SIG-M5 treated with dmso at 0.1 percent for 504 hours (cell line): Measurements from ENCODE around the gene CAPN9.
"Not testable (repeated sequence)": the region's sequence is repeated elsewhere in the genome, so short reads cannot be mapped to it uniquely, and the experiment has no call there.

Experiments used
- DNase-seq: peaks from one replicate; lab custom pipeline; 2025; ENCODE audit not compliant: unreplicated experiment; lab: John Stamatoyannopoulos, UW

Gene CAPN9

DNA sequence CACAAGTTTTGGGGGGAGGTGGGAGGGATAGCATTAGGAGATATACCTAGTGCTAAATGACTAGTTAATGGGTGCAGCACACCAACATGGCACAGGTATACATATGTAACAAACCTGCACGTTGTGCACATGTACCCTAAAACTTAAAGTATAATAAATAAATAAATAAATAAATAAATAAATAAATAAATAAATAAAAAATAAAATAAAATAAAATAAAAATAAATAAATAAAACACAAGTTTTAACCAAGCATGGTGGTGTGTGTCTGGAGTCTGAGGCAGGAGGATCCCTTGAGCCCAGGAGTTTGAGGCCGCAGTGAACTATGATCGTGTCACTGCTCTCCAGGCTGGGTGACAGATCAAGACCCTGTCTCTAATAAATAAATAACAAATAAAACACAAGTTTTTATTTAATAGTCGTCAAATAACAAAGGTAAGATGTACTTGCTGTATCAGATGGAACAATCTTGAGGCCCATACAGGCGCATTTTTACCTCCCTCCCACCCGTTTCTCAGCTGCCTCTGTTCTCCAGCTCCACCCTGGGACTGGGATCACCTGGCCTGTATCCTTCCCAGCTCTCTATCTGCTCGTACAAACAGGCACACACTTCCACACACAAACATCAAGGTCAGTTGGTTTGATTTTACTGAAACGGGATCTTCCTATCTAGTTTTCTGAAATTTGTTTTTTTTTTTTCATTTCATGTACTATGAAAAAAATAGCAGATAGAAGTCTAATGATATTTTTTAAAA is 20.8 kb downstream of the CAPN9 start:
- not testable (repeated sequence) for DNase-seq

DNA sequence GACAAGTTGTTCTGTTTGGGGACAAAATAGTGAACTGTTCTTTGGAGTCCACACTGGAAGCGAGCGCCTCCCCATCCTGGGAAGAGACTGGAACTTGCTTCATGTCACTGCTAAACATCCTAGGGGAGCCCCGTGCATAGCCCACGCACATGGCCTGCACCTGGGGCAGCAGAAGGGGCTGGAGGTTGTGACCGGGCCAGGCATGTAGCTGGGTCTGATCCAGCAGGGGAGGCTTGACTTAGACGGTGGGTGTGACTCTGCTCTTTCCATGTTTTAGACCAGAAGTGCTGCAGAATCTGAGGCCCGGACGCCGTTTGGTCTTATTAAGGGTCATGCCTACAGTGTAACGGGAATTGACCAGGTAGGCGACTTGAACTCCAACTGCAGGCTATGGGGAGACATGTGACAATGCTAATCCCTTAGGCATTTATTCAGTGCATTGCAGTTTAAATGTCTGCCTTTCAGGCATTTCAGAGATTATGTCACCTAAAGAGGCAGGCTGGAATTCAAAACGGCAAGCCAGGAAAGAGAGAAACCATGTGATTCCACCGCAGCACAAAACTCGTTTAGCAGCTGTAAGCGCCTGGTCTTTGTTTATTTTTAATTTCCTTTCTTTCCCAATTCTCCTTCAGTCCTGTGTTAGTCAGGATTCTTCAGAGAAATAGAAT is 21.8 kb downstream of the CAPN9 start:
- peak; percentile 35 for DNase-seq

DNA sequence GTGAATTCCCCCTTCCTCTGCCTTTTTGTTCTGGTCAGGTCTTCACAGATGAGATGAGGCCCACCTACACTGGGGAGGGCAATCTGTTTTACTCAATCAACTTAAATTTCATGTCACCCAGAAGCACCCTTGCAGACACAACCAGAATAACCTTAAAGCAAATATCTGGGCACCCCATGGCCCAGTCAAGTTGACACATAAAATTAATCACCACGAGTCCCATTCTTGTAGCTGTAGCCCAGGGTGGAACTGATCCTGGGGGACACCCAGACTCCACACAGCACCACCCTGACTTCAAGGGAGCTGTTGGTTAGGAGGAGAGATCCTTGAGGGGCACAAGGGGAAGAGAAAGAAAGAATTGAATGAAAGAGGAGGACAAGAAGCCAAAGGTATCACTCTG is 23.1 kb downstream of the CAPN9 start:
- no peak for DNase-seq

DNA sequence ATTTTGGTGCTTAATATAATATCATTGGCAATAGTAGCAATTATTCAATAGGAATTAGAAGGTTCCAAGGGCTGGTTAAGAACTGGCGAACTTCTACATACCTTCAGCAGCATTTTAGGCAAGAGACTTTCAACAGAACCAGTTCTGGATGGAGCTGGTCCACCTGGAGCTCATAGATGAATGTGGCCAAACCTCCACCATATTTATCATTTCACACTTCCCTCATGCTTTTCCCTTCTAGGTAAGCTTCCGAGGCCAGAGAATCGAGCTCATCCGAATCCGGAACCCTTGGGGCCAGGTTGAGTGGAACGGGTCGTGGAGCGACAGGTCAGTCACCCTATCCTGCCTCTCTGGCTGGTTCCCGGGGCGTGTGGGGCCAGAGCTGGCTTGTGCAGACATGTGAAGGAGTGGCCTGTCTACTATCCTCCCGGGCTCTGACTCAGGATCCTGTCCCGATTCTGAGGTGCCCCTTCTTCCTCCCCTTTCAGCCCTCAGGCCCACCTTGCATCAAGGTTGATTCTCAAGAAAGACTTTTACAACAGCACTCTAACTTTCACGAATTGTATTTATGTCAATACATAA is 24.7 kb downstream of the CAPN9 start:
- DNase-seq, result no peak

DNA sequence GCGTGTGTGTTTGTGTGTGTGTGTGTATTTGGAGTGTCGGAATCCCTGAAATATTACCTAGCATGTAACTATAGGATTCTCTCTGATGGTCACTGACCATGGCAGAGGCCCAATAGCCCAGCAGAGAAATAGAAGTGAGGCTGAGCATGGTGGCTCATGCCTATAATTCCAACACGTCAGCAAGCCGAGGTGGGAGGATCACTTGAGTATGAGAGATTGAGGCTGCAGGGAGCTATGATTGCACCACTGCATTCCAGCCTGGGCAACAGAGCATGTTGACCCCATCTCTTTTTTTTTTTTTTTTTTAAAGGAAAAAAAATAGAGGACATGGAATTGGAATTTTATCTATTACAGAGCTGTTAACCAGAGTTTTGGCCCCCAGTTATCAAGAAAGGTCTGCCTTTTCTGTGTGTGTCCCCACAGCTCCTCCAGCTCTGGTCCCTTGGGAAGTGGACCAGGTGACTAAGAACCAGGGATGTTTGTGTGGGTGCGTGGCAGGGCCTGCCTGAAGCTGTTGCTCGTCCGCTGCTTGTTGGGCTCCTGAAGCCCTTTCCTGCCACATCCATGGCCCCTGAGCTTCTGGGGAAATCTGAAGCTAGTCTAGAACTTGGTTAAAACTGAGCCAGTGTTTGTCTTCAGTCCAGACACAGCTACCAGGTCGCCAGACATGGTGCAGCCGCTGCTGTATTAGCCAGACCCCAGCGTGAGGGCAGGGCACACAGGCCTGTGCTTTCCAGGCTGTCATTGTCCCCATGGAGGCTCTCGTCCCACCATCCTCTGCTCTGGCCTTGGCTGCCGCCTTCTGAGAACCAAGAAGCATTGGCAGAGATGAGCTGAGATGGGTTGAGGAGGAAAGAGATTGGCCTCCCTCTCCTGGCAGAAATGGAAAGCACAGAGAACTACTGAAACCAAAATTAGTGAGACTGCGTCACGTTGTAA is 25.5 kb downstream of the CAPN9 start:
- peak; percentile 50 for DNase-seq

DNA sequence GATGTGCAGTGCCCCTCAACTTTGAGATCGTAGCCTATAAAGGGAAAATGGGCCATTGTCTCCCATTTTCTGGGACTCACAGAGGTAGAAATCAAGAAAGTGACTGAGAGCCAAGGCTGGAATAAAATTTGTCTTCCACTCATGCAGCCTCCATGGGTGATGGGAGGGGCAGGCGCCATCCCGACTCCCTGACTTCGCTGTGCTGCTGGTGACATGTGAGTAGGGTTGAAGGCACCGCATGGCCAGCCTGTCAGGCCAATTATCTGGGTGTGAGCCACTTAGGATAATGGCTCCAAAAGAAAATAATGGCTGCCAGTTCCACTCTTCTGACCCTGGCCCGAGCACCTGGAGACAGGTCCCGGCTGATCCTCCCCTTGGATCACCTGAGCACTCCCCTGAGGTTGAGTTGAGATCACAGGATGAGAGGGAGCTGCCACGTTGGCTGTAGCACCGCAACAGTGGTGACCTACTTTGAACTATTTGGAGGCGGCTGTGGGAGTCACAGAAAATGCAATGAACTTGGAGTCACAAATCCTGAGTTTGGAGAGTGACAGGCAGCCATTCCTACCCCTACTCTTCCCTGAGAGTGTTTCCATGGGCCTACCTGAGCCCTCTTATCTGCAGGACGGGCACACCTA is 26.3 kb downstream of the CAPN9 start:
- no peak for DNase-seq

DNA sequence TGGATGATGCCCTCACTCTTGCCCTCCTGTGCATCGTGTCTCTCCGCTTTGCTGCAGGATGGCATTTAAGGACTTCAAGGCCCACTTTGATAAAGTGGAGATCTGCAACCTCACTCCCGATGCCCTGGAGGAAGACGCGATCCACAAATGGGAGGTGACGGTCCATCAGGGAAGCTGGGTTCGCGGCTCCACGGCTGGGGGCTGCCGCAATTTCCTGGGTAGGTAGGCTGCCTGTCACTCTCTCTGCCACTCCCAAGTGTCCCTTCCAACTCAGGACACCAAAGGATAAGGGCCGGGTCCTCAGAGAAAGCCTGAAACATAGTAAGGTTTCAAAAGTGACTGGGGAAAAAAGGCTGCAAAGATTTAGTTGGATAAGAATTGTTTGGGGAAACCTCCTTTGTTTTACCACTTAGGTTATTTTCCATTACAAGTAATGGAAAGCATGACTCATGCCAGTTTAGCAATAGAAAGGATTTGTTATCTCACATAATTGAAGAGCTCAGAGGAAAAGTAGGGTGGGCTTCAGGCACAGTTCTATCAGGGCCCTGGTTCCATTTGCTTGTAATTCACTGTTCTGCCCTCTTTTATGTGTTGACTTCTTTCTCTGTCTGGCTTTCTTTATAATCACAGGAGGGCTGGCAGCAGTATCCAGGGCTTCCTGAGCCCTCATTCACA is 31.9 kb downstream of the CAPN9 start:
- DNase-seq, result peak; percentile 9

DNA sequence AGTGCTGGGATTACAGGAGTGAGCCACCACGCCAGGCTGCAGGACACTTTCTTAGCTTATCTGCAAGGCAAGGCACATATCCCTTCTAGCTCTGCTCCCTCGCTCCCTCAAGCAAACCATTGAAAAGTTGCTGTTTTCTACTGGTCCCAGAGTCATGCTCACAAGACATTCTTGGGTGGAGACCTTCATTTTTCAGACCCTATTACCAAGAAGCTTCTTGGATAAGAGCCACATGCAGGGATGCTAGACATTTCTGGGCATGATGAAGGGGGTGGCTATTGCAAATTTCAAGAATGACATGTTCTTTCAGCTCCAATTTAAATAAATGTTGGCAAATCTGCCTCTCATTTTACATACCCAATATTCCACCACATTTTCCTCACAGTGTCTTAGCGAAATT is 33.9 kb downstream of the CAPN9 start:
- no peak for DNase-seq

DNA sequence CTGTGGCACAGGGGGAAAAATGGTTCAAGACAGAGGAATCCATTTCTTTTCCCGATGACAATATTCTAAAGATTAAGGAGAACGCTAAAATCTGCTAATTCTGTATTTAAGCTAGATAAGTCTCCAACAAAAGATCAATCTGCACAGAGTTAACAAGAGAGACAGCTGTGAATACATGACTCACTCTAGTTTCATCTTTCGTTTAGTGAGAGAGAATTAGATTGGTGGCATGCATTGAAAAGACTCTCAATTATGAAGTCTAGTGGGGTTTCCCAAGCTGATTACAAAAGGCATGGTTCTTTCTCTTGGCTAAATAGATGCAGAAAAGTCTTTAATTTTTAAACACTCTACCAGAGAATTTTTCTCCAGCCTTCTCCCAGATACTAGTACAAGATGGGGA is 34.4 kb downstream of the CAPN9 start:
- no peak for DNase-seq

DNA sequence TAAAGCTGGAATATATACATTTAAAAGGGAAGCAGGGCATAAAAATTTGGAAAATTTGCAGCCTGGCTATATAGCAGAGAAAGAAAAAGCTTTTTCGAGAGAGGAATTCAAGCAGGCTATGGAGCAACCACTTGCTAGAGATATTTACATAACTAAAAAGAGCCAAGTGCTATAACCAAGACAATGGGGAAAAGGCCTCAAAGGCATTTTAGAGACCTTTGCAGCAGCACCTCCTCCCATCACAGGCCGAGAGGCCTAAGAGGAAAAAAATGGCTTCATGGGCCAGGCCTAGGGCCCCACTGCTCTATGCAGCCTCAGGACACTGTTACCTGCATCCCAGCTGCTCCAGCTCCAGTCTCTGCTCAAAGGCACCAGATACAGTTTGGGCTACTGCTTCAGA is 37.0 kb downstream of the CAPN9 start:
- DNase-seq, result no peak

DNA sequence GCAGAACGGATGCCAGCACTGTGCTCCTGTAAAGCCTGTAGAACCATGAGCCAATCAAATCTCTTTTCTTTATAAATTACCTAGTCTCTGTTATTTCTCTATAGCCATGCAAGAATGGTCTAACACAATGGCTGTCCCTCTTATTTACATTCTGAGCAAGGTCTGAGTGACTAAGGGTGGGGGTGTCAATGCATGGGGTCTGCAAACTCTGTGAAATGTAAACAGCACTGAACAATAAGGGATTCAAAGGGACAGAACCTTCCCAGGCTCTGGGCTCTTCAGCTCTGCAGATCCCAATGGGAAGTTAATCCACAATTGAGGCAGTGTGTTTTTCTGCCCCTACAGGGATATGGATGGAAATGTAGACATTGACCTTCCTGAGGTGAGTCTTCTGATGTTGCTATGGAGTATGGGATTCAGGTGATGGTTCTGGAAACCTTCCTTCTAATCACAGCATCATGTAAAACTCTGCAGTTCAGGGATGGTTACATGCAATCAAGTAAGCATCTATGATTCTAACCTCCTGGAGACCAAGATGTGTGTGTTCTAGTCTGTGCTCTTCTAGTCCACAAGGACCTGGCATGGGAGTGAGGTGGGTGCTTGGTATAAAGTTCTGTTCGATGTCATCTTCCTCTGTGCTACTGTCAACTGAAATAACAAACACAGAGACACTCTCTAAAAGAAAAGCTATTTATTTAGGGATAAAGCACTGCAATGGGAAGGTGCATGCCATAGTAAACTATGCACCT is 38.6 kb downstream of the CAPN9 start:
- DNase-seq, result no peak

DNA sequence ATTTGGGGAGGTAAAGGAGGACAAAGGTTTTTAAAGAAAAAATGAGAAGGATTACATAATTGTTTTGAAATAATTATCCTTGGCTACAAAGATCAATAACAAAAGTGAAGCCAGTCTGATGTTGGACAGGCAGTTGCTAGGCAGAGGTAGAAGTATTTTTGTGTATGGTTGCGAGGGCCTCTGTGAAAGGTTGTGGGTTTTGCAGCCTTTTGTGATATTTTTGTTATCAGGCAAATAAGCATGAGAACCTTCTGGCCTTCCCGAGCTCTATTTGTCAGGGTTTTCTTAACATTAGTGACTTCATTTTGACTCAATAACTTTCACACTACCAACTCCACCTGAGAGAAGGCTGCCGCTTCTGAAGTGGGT is 39.2 kb downstream of the CAPN9 start:
- no peak for DNase-seq

DNA sequence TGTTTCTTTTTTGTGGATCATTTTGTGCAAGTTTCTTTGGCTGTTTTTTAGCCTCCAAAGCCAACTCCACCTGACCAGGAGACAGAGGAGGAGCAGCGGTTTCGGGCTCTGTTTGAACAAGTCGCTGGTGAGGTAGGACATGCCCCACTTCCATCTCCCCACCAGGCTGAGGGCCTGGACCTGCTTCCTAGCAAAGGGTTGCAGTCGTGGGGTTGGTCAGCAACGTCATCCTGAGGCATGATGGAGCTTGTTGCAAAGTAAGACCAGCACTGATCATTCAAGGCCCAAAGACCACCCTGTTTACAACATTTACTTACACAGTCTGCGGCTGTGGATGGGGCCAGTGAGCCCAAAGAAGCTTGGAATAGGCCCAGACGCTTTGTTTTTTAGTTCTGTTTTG is 40.3 kb downstream of the CAPN9 start:
- DNase-seq, result no peak

DNA sequence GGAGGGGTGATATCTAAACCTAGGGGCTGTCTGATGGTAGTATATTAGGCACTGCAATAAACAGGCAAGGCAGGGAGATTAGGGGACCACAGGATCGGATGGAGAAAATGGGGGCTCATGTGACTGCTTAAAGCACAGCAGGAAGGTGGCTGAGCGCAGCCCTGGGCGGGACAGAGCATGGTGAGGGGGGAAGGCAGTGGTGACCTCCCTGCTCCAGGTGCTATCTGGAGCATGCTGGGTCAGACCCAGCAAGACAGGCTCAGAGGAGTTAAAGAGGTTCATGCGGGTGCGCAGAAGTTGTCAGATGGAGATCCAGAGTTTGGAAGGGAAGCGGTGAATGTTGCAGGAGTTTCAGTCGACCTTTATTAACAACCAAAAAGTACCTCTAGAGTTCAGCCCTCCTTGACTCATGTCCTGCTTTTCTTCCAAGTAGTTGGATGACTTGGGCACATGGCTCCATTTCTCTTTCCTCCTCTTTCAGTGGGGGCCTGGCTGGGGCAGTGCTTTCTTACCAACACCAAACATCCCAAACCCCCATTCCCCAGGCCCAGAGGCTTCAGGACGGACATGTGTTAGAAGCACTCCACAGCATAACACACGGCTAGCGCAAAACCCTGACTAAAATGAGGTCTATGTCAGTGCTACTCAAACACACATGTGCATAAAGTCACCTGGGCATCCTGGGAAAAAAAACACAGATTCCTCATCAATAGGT is 41.5 kb downstream of the CAPN9 start:
- no peak for DNase-seq

DNA sequence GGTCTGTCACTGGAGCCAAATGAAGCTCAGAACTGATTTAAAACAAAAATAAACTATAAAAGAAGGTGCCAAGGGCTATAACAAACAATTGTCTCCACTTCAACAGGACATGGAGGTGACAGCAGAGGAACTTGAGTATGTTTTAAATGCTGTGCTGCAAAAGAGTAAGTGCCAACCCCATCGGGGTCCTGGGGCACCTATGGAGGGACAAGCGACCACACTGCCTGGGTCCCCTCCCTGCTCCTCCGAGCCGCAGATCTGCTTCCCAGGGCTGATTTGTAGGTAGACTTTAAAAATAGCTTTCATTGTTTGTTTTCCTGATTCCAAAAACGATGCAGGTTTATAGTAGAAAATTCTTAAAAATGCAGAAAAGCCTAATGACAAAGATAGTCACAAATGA is 42.8 kb downstream of the CAPN9 start:
- no peak for DNase-seq

DNA sequence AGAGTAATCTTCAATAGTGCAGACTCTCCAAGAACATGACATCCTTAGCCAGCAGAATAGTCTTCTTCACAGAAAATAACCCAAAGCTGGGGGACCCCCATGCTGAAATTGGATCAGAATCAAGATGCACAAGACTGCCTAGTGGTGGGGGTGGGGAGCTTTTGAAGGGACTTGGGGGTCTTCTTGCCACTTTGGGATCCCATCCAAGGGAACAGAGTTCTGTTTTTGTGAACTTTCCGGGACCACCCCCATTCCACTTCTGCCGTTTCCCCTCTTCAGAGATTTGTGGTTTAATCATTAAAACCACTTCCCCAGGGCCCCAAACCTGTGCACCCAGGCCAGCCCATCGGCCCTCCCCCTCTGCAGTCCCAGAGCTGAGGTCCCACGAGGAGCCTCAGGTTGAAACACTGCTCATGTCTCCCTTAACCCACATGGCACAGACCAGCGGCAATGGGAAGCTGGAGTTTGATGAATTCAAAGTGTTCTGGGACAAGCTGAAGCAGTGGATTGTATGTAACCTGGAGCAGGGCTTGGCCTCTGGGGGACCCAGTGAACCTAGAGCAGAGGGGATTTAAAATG is 44.9 kb downstream of the CAPN9 start:
- DNase-seq, result no peak

DNA sequence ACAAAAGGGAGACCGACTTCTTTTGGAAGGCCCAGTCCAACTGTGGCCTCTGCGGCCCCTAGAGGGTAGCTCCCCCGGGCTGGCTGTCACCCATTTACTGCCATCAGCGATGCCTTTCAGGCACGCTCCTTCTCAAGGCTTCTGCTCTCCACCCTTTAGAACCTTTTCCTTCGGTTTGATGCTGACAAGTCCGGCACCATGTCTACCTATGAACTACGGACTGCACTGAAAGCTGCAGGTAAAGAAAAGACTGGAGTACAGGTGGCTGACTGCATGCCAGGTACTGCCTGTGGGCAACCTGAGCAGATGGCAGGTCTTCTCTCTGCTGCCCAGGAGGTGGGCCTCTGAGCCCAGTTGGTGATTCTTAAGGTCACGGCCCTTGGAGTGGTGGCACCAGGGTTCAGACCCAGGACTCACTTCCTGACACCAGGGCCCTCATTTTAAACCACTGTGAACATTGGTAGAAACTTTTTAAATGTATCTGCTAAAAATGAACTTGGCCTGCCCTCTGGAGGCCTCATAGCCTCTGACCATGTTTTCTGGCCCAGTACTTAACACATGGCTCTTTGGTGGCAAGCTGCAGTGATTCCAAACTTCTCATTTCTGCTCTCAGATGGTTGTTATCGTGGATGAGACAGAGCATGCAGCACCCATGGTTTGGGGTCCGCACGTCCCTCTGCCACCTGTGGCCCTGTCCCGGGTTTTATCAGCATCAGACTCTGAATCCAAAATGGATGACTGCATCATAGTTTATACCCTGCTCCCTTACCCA is 45.7 kb downstream of the CAPN9 start:
- DNase-seq, result no peak

DNA sequence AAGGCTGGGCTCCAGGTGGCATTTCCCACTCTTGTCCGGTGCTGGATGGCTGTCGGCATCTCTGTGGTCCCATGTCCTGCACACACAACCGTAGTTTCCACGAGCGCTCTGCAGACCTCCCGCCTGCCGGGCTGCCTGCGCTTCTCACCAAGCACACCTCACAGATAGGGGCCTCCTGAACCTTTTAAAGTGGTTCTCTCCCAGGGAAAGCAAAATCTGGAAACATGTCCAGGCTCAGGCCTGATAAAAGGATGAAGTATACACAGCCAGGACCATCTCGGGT is 46.2 kb downstream of the CAPN9 start:
- DNase-seq, result no peak
